K562 (cell line): ENCODE data around the gene TIFAB. TPM values are rescaled to one million over a fixed set of nuclear protein-coding genes. Genes with fewer than 3 reads are reported as not detected.

Experiments used
- ATAC-seq: fragments of 200-7000 bp; cut with Tn5 transposase; 3 replicates; pipeline ENCODE4 v1.9.1; 2020; ENCODE audit warnings: moderate library complexity
- BruUV-seq: library from RNA; stranded (reverse); fragments of 400-500 nt; replicated peaks from 2 replicates; lab custom pipeline; 2021; lab: Mats Ljungman, UMichigan
- CTCF ChIA-PET: fragments of 300-600 bp; formaldehyde crosslinking; extraction: SDS; loops from one replicate; lab custom pipeline; 2021; ENCODE audit warnings: low intra/inter-chr PET ratio; lab: Yijun Ruan, JAX
- POLR2A ChIA-PET: fragments of 300-600, 350-650 bp; sonication (Branson Sonifier 250); formaldehyde crosslinking; extraction: SDS; loops from one replicate; lab custom pipeline; 2021; ENCODE audit warnings: antibody characterized with exemption, inconsistent platforms; lab: Yijun Ruan, JAX
- DNase-seq, 4 experiments: peaks; one replicate each; pipeline versions ENCODE4 v3.0.0 to v3.0.0-alpha.2; 2011 to 2018; ENCODE audit warnings: low spot score in 3 of 4, mixed read lengths in 3 of 4; ENCODE audit errors: extremely low read depth in 1 of 4
- FAIRE-seq: peaks from 2 replicates; lab custom pipeline; 2011; peaks lifted over from hg19 to GRCh38; lab: Jason Lieb, UNC
- H2AFZ ChIP-seq: 2 replicates; pipeline ENCODE4 v1.6.0; 2011; ENCODE audit warnings: low read depth, low read length, control low read depth, inconsistent platforms
- H3K27ac ChIP-seq: fragments of 200-600 bp; 3 replicates; pipeline ENCODE4 v1.8.0; 2011; ENCODE audit warnings: low read depth, mild to moderate bottlenecking, control low read depth, inconsistent platforms, low read length, moderate library complexity, mixed read lengths; ENCODE audit errors: extremely low read depth
- H3K27me3 ChIP-seq, 2 experiments: fragments of 300-600 bp in 1 of 2; 2 replicates in 1 of 2; 3 replicates in 1 of 2; pipeline versions ENCODE4 v1.6.0 to v1.8.0; 2011; ENCODE audit warnings: inconsistent platforms in 2 of 2, low read length in 2 of 2, mild to moderate bottlenecking in 1 of 2, mixed read lengths in 1 of 2, moderate library complexity in 1 of 2; ENCODE audit not compliant: control insufficient read depth in 2 of 2, insufficient read depth in 2 of 2
- H3K36me3 ChIP-seq: fragments of 300-600 bp; 3 replicates; pipeline ENCODE4 v1.8.0; 2011; ENCODE audit warnings: mild to moderate bottlenecking, low read length, inconsistent platforms; ENCODE audit not compliant: control insufficient read depth, insufficient read depth
- H3K4me1 ChIP-seq, 2 experiments: fragments of 200-600 bp in 1 of 2; replicated peaks in 1 of 2; 2 replicates in 1 of 2; 3 replicates in 1 of 2; pipeline versions ENCODE4 v1.5.1 to v1.8.0; 2011; ENCODE audit warnings: inconsistent platforms in 2 of 2, low read length in 2 of 2, mild to moderate bottlenecking in 1 of 2, mixed read lengths in 1 of 2, moderate library complexity in 1 of 2; ENCODE audit not compliant: control insufficient read depth in 2 of 2, insufficient read depth in 2 of 2
- H3K4me2 ChIP-seq: 2 replicates; pipeline ENCODE4 v1.6.1; 2011; ENCODE audit warnings: low read length, control low read depth, inconsistent platforms, mixed read lengths; ENCODE audit not compliant: insufficient read depth
- H3K4me3 ChIP-seq: fragments of 200-600 bp; sonication (generic), shearing (Covaris generic); 2 replicates; pipeline ENCODE4 v1.5.1; 2016; ENCODE audit warnings: control low read depth, inconsistent platforms
- H3K79me2 ChIP-seq: fragments of 200-600 bp; 3 replicates; pipeline ENCODE4 v1.8.0; 2011; ENCODE audit warnings: low read length, inconsistent platforms; ENCODE audit not compliant: control insufficient read depth, insufficient read depth
- H3K9ac ChIP-seq, 2 experiments: 2 replicates each; pipeline versions ENCODE4 v1.6.0 to v1.6.1; 2011; ENCODE audit warnings: low read depth in 2 of 2, low read length in 2 of 2, control low read depth in 1 of 2, inconsistent platforms in 1 of 2, mild to moderate bottlenecking in 1 of 2, mixed read lengths in 1 of 2; ENCODE audit not compliant: insufficient read depth in 1 of 2
- H3K9me1 ChIP-seq: one replicate; pipeline ENCODE4 v1.6.0; 2011; ENCODE audit warnings: inconsistent platforms, mild to moderate bottlenecking, low read length, moderate library complexity; ENCODE audit not compliant: control insufficient read depth, insufficient read depth
- H3K9me3 ChIP-seq: replicated peaks from 2 replicates; pipeline ENCODE4 v1.5.1; 2011; ENCODE audit warnings: low read depth, low read length, inconsistent platforms; ENCODE audit not compliant: control insufficient read depth, insufficient read depth
- H4K20me1 ChIP-seq: replicated peaks from 2 replicates; pipeline ENCODE4 v1.6.1; 2011; ENCODE audit warnings: low read length, inconsistent platforms, mixed read lengths; ENCODE audit not compliant: control insufficient read depth, insufficient read depth
- CBFA2T2 ChIP-seq: fragments of 450-650 bp; conservative IDR thresholded peaks from 2 replicates; pipeline ENCODE4 v1.6.1; 2017; ENCODE audit warnings: mild to moderate bottlenecking
- CHD1 ChIP-seq: fragments of 200-600 bp; sonication (generic); IDR thresholded peaks from one replicate; pipeline ENCODE4 v1.6.1; 2012; ENCODE audit warnings: mild to moderate bottlenecking, moderate library complexity, low read length, inconsistent platforms
- DPF2 ChIP-seq: fragments of 450-650 bp; IDR thresholded peaks from 2 replicates; pipeline ENCODE4 v1.6.1; 2016
- EP400 ChIP-seq: fragments of 450-650 bp; IDR thresholded peaks from 2 replicates; pipeline ENCODE4 v1.6.1; 2017; ENCODE audit warnings: antibody characterized with exemption, mild to moderate bottlenecking, moderate library complexity
- FOXK1 ChIP-seq: sonication (generic); formaldehyde crosslinking; IDR thresholded peaks from 2 replicates; pipeline ENCODE4 v1.8.0; 2022; ENCODE audit warnings: missing genetic modification reagents, mild to moderate bottlenecking, borderline replicate concordance
- HDAC1 ChIP-seq, 2 experiments: fragments of 450-650 bp; IDR thresholded peaks; 2 replicates each; pipeline ENCODE4 v1.6.1; 2016 to 2017; ENCODE audit warnings: inconsistent platforms in 1 of 2, mild to moderate bottlenecking in 1 of 2, moderate library complexity in 1 of 2
- HEY1 ChIP-seq: fragments of 250-450 bp; sonication (Bioruptor Pico); IDR thresholded peaks from 2 replicates; pipeline ENCODE4 v1.5.0; 2020; ENCODE audit warnings: mild to moderate bottlenecking, moderate library complexity, borderline replicate concordance
- HMGN3 ChIP-seq: IDR thresholded peaks from 2 replicates; pipeline ENCODE4 v1.6.1; 2011; ENCODE audit warnings: borderline replicate concordance, low read depth, mild to moderate bottlenecking, mixed read lengths, low read length; ENCODE audit not compliant: insufficient read length; ENCODE audit errors: extremely low read depth
- KDM2B ChIP-seq: fragments of 250-450 bp; sonication (Bioruptor Pico); IDR thresholded peaks from 2 replicates; pipeline ENCODE4 v1.8.0; 2021; ENCODE audit warnings: mild to moderate bottlenecking, moderate library complexity
- SMARCE1 ChIP-seq: fragments of 450-650 bp; IDR thresholded peaks from 2 replicates; pipeline ENCODE4 v1.7.1; 2016; ENCODE audit warnings: mild to moderate bottlenecking
- ZNF12 ChIP-seq: sonication (generic); formaldehyde crosslinking; IDR thresholded peaks from 2 replicates; pipeline ENCODE4 v1.4.0; 2020; ENCODE audit warnings: mild to moderate bottlenecking, missing genetic modification reagents
- ZNF444 ChIP-seq: fragments of 250-450 bp; sonication (Bioruptor Pico); IDR thresholded peaks from 2 replicates; pipeline ENCODE4 v1.4.0; 2020; ENCODE audit warnings: mild to moderate bottlenecking, moderate library complexity
- WGBS: fragments of 100-300 bp; shearing (Covaris generic); methylation state at CpG from one replicate; pipeline ENCODE4 v1.1.6; 2016; ENCODE audit warnings: low coverage, mixed read lengths; ENCODE audit not compliant: insufficient coverage; ENCODE audit errors: missing lambda C conversion rate; 5-methylcytosine and 5-hydroxymethylcytosine counted together
- in situ Hi-C: fragments of 300-500 bp; cut with MboI; formaldehyde crosslinking; loops from 4 replicates; pipeline ENCODE4 v1.15.0; 2018; ENCODE audit warnings: inconsistent platforms, mixed read lengths
- intact Hi-C: fragments of 100-400 bp; cut with micrococcal nuclease; formaldehyde crosslinking; loops from 2 replicates; pipeline ENCODE4 v1.14.2; 2022
- polyA plus RNA-seq, 8 experiments: library from polyadenylated mRNA; depleted of rRNA in 4 of 8; stranded (reverse) in 5 of 8; unstranded in 3 of 8; fragments of >200 nt; fragmentation: Nextera tagmentation in 2 of 8; fragmentation: Illumina TruSeq in 1 of 8; extraction: Ambion mirVana in 2 of 8; extraction: Trizol in 1 of 8; gene quantifications; 2 replicates each; pipeline versions ENCODE4 v1.2.1 to v1.2.3, GENCODE V29; 2011 to 2014; ENCODE audit warnings: inconsistent platforms in 1 of 8, missing spikeins in 1 of 8
- total RNA-seq, 7 experiments: library from RNA; depleted of rRNA in 6 of 7; stranded (reverse); fragments of >200 nt in 6 of 7; fragmentation: Illumina TruSeq in 2 of 7; extraction: Trizol in 2 of 7; gene quantifications; 2 replicates each; pipeline versions ENCODE4 v1.2.1 to v1.2.3, GENCODE V29; 2011 to 2021; ENCODE audit warnings: low replicate concordance in 1 of 7
- TF ChIP-seq, protein P1 (sequence below): sonication (generic); formaldehyde crosslinking; IDR thresholded peaks from 2 replicates; pipeline ENCODE4 v1.8.0; 2022; ENCODE audit warnings: missing genetic modification reagents, mild to moderate bottlenecking, moderate library complexity, borderline replicate concordance
- TF ChIP-seq, protein P2 (sequence below): fragments of 200-800 bp; sonication (Bioruptor generic); IDR thresholded peaks from 2 replicates; pipeline ENCODE4 v1.6.1; 2017; ENCODE audit warnings: missing genetic modification characterization, missing compliant biosample characterization
- TF ChIP-seq, protein P3 (sequence below): fragments of 150-350 bp; conservative IDR thresholded peaks from 2 replicates; pipeline ENCODE4 v1.6.1; 2014; ENCODE audit warnings: low read length
- TF ChIP-seq, protein P4 (sequence below): sonication (generic); formaldehyde crosslinking; IDR thresholded peaks from 2 replicates; pipeline ENCODE4 v1.8.0; 2022; ENCODE audit warnings: mild to moderate bottlenecking, missing genetic modification reagents

Gene TIFAB
- total and polyA plus RNA-seq, 9 of the 15 experiments (the other 6 are each of a cell fraction or from before 2014, with no cell fraction given) = not detected

DNA sequence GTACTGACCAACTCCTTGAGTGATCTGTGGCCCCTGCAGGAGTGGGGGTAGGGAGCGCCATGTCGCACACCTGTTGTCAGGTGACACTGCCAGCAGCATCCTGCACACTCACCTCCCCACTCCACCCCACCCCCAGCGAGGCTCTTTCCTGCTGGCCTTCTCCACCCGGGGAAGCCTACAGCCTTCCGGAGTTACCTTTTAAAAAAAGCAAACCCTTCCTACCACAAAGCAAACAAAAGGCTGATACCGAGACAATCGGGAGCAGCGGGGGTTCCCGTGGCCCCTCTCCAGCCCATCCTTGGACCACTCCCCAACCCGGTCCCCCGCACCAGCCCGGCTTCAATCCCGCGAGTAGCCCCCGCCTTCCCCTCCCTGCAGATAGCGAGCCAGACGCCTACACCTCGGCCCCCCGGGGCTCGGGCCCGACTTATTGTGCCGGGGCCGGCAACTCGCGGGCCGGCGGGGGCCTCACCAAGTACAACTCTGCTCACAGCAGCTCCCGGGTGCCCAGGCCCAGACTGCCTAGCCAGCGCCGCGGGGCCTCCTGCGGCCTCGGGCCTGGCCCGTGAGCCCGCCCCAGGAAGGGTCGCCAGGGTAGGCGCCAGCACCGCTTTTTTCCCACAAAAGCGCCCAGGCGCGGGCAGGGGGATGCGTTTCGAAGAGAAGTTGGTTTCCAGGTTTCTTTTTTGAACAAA, 53.8 kb downstream of the TIFAB start:
- peak; percentile 60 for ATAC-seq
- intact Hi-C loops (no loop called here), in situ Hi-C loops (no loop called here)
- Histone ChIP-seq H3K27ac (peak overlapping the region; percentile 89), H3K79me2 (peaks cover 64% of the 10 kb centered on the region), H3K4me2 (peak overlapping the region; percentile 83), H4K20me1 (peaks cover 41% of the 10 kb centered on the region), H3K9me1 (peaks cover 12% of the 10 kb centered on the region), H3K36me3 (peaks cover 25% of the 10 kb centered on the region), H3K27me3 (no peaks in the 10 kb centered on the region), H3K9ac (peak overlapping the region; percentile 88 to 98), H2AFZ (peak overlapping the region; percentile 96; the same call in 1 of the 2 replicates), H3K9me3 (no peaks in the 10 kb centered on the region), H3K4me3 (peak overlapping the region; percentile 88), H3K4me1 (peaks cover 30 to 52% of the 10 kb centered on the region in 2 experiments)
- ChIA-PET POLR2A (interaction anchor here (0.7 to 2.6 kb wide), 4 partner anchors 9 to 15 kb away, joined by 3 to 13 read pairs (median 4); no protein-coding TSS in a partner anchor), CTCF (no interaction called here)
- no TSS peak for BruUV-seq
- DNase-seq = peak; percentile 58 to 59 (median 58)
- WGBS = under 1% methylated on average over 43 of the region's 43 CpGs
- FAIRE-seq = peak; percentile 11
- peak; percentile 40; the same call in 1 of the 2 replicates for TF ChIP-seq ZNF12 (CRISPR knock-in tag)
- TF ChIP-seq, protein P1, sequence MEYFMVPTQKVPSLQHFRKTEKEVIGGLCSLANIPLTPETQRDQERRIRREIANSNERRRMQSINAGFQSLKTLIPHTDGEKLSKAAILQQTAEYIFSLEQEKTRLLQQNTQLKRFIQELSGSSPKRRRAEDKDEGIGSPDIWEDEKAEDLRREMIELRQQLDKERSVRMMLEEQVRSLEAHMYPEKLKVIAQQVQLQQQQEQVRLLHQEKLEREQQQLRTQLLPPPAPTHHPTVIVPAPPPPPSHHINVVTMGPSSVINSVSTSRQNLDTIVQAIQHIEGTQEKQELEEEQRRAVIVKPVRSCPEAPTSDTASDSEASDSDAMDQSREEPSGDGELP (CRISPR knock-in tag) = 0 out of 2 replicates have a peak, but pooled peaks have one; percentile 25
- TF ChIP-seq EP400 = no peak
- TF ChIP-seq DPF2 = 0 out of 2 replicates have a peak, but pooled peaks have one; percentile 20
- peak; percentile 31 for TF ChIP-seq CHD1
- 0 out of 2 replicates have a peak, but pooled peaks have one; percentile 32 for TF ChIP-seq KDM2B (CRISPR knock-in tag)
- peak; percentile 26; the same call in 1 of the 2 replicates for TF ChIP-seq SMARCE1
- no peak for TF ChIP-seq ZNF444 (CRISPR knock-in tag)
- TF ChIP-seq, protein P2, sequence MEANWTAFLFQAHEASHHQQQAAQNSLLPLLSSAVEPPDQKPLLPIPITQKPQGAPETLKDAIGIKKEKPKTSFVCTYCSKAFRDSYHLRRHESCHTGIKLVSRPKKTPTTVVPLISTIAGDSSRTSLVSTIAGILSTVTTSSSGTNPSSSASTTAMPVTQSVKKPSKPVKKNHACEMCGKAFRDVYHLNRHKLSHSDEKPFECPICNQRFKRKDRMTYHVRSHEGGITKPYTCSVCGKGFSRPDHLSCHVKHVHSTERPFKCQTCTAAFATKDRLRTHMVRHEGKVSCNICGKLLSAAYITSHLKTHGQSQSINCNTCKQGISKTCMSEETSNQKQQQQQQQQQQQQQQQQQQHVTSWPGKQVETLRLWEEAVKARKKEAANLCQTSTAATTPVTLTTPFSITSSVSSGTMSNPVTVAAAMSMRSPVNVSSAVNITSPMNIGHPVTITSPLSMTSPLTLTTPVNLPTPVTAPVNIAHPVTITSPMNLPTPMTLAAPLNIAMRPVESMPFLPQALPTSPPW = peak; percentile 40
- TF ChIP-seq, protein P3, sequence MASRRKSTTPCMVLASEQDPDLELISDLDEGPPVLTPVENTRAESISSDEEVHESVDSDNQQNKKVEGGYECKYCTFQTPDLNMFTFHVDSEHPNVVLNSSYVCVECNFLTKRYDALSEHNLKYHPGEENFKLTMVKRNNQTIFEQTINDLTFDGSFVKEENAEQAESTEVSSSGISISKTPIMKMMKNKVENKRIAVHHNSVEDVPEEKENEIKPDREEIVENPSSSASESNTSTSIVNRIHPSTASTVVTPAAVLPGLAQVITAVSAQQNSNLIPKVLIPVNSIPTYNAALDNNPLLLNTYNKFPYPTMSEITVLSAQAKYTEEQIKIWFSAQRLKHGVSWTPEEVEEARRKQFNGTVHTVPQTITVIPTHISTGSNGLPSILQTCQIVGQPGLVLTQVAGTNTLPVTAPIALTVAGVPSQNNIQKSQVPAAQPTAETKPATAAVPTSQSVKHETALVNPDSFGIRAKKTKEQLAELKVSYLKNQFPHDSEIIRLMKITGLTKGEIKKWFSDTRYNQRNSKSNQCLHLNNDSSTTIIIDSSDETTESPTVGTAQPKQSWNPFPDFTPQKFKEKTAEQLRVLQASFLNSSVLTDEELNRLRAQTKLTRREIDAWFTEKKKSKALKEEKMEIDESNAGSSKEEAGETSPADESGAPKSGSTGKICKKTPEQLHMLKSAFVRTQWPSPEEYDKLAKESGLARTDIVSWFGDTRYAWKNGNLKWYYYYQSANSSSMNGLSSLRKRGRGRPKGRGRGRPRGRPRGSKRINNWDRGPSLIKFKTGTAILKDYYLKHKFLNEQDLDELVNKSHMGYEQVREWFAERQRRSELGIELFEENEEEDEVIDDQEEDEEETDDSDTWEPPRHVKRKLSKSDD = no peak
- no peak for TF ChIP-seq CBFA2T2
- 0 out of 4 replicates have a peak, but pooled peaks of 1 of the 2 experiments have one; percentile 13 for TF ChIP-seq HDAC1 (IDR thresholded peaks at IDR 0.05)
- no peak for TF ChIP-seq HEY1
- TF ChIP-seq FOXK1 (CRISPR knock-in tag) = 0 out of 2 replicates have a peak, but pooled peaks have one; percentile 14
- TF ChIP-seq HMGN3 = peak; percentile 29
- TF ChIP-seq, protein P4, sequence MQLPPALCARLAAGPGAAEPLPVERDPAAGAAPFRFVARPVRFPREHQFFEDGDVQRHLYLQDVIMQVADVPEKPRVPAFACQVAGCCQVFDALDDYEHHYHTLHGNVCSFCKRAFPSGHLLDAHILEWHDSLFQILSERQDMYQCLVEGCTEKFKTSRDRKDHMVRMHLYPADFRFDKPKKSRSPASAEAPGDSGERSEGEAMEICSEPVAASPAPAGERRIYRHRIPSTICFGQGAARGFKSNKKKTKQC (CRISPR knock-in tag) = 0 out of 2 replicates have a peak, but pooled peaks have one; percentile 15
